Stimulated activated naive CD8-positive, alpha-beta T cell treated with anti-CD3 and anti-CD28 coated beads, Interleukin-15, Interleukin-2, amounts not matched to agents 100 U/mL and 50 U/mL, for 24 hours (primary cell): ENCODE data around the gene RESP18.
"Not testable (repeated sequence)": the region's sequence is repeated elsewhere in the genome, so short reads cannot be mapped to it uniquely, and the experiment has no call there.

Experiments used
- ATAC-seq: fragments of 150-1000 bp; cut with Tn5 transposase; one replicate; pipeline ENCODE4 v1.10.0; 2021
- DNase-seq: peaks from one replicate; pipeline ENCODE4 v3.0.0; 2021

RESP18 gene

DNA sequence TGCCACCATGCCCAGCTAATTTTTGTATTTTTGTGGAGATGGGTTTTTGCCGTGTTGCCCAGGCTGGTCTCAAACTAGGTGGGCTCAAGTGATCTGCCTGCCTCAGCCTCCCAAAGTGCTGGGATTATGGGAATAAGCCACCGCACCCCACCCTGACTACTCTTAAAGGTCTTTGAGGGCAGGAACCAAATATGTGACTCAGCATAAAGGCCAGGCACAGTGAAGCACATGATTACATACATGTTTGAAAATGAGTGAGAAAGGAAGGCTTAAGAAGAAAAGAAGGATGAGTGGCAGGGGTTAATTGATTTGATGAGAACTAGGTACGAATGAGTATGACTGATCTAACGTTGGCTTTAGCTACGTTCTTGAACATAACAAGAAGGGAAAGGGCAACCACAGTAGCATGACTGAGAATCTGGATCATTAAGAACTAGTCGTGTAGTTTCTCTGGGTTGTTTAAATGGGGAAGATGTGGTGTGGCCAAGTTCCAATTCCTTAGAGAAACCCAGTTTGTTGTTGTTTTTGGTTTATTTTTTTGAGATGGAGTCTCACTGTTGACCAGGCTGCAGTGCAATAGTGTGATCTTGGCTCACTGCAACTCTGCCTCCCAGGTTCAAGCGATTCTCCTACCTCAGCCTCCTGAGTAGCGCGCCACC is 6.8 kb downstream of the RESP18 start:
- no peak for DNase-seq
- ATAC-seq: no peak

DNA sequence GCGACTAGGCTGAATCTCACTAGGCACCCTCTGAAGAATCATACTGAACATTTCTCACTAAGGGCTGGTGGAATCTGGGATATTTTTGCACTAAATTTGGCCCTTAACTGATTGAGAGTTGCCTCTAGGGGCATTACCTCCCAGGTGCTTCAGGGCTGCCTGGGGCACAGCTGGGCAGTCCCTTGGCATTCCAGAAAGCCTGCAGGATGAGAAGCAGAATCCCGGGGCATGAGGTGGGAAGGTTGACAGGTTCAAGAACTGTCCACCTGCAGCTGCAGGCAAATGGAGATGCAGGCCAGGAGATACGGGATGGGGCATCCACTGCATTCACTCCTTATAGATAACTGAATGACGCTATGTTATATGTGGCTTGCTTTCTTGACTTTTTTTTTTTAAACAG is 7.4 kb downstream of the RESP18 start:
- ATAC-seq (no peak), DNase-seq (no peak)

DNA sequence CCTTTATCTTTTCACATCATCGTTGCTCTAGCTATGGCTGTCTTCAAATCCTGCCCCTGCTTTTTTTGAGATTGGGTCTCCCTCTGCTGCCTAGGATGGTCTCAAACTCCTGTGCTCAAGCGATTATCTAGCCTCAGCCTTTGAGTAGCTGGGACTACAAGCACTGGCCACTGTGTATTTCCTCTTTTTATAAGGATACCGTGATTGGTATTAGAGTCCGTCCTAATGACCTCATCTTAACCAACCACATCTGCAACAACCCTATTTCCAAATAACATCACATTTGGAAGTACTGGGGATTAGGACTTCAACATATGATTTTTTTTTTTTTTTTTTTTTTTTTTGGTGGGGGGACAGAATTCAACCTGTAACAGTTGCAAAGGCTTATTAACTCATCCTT is 9.1 kb downstream of the RESP18 start:
- DNase-seq (no peak), ATAC-seq (no peak)

DNA sequence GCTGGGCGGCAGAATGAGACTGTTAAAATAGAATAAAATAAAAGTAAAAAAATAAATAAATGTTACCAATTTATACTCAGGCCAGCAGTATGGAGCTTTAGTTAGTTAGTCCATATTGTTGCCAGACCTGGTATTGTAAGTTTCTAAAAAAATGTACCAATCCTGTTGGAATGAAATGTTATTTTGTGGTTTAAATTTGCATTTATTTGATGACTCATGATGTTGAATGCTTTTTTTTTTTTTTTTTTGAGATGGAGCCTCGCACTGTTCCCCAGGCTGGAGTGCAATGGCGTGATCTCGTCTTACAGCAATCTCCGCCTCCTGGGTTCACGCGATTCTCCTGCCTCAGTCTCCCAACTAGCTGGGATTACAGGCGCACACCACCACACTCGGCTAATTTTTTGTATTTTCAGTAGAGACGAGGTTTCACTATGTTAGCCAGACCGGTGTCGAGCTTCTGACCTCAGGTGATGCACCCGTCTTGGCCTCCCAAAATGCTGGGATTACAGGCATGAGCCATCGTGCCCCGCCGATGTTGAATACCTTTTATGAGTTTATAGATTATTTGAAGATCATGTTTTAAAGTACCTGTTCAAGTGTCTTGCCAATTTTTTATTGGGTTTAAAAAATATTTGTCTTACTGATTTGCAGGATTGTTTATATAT is 17.6 kb downstream of the RESP18 start:
- no peak for ATAC-seq
- DNase-seq: no peak

DNA sequence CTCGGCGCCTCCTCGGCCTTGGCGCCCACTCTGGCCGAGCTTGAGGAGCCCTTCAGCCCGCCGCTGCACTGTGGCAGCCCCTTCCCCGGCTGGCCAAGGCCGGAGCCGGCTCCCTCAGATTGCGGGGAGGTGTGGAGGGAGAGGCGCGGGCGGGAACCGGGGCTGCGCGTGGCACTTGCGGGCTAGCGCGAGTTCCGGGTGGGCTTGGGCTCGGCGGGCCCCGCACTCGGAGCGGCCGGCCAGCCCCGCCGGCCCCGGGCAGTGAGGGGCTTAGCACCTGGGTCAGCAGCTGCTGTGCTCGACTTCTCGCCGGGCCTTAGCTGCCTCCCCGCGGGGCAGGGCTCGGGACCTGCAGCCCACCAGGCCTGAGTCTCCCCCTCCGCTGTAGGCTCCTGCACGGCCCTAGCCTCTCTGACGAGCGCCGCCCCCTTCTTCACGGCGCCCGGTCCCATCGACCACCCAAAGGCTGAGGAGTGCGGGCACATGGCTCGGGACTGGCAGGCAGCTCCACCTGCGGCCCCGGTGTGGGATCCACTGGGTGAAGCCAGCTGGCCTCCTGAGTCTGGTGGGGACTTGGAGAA is 19.8 kb downstream of the RESP18 start:
- DNase-seq, ATAC-seq: not testable (repeated sequence)

DNA sequence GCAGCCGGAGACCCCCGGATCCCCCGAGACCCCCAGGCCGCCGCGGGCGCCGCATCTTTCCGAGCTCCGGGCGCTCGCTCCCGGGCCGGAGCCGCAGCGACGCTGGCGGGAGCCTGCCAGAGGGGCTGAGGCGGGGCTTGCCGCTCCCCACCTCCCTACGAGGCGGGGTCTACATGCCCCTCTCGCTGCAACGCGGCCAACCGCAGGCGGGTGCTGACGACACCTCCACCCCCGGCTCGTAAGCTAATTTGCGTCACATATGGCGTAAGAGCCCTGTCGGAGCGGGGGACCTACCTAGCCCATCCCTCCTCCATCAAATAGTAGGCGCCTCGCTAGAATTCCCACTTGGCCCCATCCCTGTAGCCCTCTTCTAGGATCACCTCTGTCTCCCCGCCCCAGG is 23.3 kb downstream of the RESP18 start, which contains the start of gene PTPRN:
PTPRN (minus strand) TSS at position 124 of the 400 bp plus-strand sequence; CDS start at position 55, 69 bp downstream.
- ATAC-seq: no peak
- no peak for DNase-seq

DNA sequence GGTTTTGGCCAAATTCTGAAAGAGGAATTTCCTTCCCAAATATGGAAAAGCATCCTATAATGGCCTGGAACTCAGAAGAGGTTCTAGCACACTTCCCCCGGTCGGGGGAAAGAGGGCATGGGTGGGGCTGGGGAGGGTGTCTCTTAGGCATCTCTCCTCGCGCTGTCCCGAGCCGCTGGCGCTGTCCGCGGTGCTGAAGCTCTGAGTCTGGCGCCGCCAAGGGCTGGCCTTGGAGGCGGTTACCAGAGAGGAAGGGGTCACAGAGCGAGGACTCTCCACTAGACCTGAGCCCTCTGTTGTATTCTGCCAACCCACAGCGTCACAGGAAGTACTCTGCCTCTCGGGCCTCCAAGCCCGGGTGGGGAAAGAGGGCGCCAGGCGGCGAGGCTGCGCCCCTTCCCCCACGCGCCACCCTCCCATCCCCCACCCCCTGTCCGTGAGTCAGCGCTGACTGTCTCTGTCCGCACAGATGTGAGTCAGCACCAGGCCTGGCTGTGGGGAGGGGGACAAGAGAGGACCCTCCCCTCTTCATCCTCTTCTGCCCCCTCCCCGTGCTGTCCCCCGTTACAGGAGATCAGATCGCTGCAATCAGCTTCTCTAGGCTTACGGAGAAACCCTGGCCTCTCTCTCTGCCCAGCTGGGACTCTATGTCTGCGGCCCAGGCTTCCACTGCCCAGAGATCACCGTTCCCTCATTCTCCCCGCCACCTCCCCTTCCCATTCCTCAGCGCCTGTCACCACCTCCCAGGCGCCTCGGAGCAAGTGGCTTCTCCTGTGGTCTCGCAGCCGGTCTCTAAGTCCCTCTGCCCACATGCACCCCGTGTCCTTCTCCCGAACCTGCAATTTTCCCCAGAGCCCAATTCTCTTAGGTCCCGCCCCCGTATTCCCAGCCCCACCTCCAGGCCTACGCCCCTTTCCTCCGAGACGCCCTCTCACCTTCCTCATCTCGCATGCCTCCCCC is 24.1 kb downstream of the RESP18 start:
- peak; percentile 77 for ATAC-seq
- DNase-seq: peak; percentile 82

DNA sequence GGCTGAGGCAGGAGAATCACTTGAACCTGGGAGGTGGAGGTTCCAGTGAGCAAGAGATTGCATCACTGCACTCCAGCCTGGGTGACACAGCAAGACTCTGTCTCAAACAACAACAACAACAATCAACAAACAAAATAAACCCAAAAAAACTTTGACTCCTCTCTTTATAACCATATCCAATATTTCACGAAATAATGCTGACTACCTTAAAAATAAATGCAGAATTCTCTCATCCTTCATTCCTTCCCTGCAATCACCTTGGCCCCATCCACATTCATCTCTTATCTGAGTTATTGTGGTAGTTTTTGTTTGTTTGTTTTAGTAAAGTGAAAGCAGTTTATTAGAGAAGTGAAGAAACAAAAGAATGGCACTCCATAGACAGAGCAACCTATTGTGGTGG is 26.5 kb downstream of the RESP18 start:
- ATAC-seq (no peak), DNase-seq (no peak)

DNA sequence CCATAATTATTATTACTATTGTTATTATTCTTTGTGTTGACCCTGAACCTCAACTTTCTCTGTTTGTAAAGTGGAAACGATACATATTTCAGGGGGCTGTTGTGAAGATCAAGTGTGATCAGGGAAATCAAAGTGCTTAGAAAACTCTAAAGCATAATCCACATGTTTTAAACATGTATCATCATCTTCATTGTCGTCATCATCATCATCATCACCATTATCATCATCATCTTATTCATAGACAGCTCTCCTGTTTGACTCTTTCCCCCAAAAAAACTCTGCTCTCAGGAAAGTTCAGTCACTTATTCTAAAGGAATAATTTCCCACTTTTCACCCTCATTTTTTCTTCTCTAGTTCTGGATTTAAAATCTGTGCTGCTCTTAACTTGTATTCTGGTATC is 28.3 kb downstream of the RESP18 start:
- no peak for DNase-seq
- no peak for ATAC-seq

DNA sequence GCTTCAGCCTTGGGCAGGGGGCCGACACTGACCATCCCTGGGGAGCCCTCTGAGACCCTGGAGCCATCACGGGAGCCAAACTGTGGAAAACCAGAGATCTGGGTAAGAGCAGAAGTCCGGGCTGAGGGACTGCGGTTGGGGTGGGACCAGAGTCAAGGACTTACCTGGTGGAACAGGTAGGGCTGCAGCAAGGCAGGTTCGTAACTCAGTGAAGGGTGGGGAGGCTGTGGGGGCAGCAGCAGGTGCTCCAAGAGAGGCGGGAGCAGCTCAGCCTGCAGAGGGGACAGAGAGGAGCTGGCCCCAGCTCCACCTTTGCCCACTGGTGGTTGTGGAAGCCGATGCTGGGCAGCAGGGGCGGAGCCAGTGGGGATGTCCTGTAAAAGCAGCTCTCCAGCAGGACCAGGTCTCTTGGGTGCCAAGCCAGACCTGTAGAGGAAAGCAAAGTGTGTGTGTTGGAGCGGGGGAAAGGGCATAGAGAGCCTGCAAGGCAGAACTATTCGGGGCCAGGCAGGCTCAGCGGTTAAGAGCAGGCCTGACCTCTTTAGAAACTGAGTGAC is 30.1 kb downstream of the RESP18 start:
- ATAC-seq: no peak
- DNase-seq: no peak

DNA sequence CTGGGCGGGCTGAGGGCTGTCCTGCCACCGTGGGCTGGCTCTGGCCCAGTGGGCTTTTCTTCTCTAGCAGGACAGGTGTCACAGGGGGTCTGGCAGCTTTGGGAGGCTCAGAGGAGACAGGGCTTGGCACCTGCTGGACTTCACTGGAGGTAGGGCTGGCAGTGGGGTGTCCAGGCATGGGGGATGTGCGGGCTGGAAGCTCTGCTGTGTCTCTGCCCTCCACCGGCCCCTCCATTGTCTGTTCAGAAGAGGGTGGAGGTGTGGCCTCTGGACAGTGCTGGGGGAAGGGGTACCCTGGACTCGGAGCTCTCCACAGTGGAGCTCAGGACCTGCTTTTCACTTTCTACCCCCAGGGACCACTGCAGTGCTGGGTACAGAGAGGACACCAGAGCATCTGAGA is 32.5 kb downstream of the RESP18 start:
- DNase-seq: no peak
- ATAC-seq: no peak

DNA sequence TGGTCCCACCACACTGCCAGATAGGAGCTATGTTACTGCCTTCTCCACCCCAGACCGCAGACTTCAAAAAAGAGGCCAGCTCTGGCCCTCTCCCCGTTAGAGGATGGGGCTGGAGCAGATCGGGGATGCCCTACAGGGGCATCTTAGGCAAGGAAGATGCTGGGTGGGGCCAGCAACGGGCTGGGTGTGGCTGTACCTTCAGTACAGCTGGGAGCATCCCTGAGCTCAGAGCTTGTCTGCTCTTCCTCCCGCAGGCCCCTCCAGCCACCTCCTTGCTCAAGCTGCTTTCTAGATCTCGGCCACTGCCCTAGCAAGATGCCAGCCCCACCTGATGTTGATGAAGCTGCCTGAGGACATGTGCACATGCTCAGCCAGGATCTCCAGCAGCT is 33.2 kb downstream of the RESP18 start:
- DNase-seq (no peak), ATAC-seq (no peak)

DNA sequence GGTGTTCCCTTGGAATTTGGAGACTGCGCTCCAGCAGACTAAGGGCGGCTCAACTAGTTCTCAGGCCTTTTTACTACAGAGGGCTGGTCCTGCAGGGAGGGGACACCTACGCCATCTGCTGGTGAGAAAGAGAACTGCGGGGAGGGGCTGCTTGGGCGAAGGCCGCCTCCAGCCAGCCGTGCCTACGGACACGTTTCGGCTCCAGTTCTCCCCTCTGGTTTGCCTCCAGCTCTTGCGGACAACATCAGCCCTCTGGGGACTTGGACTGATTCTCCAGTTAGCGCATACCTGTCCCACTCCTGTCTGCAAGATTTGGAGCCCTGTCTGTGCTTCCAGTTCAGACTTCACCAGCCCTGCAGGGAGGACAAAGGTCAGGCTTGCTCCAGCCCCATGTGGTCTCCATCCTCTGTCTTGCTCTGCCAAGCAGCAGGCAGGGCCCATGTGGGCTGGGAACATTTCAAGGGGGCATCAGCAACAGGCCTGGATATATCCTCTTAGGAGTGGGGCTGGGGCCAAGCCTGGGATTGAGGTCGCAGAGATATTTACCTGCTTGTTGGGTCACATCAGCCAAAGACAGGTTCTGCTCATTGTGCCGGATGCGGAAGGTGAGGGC is 33.7 kb downstream of the RESP18 start:
- ATAC-seq (peak; percentile 63), DNase-seq (peak; percentile 96)

DNA sequence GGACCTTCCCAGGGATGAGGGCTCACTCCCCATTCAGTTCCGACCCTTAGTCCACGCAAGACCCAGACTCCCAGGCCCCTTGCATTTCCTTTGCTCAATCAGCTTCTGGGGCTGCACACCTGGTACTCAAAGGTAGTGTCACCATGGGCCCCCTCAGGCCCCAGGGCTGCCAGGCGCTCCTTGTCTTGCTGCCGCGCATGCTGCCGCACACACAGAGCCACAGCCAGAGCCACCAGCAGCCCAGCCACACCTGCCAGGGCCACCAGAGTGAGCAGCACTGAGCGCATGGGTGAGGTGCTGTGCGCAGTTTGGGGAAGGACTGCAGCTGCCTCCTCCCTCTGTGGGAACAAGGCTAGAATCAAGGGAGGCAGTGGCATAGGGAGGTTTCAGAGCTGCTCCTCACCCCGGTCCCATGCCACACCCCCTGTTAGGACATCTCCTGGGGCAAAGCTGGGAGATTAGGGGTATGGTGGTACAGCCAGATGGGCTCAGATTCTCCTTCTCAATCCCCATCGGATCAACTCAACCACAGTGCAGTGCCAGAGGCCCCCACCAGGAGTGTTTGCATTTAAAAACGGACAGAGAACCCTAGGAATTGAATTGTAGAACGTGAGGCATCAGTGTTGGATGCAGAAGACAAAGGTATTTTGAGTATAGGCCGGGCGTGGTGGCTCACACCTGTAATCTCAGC is 34.6 kb downstream of the RESP18 start:
- no peak for ATAC-seq
- DNase-seq: no peak

DNA sequence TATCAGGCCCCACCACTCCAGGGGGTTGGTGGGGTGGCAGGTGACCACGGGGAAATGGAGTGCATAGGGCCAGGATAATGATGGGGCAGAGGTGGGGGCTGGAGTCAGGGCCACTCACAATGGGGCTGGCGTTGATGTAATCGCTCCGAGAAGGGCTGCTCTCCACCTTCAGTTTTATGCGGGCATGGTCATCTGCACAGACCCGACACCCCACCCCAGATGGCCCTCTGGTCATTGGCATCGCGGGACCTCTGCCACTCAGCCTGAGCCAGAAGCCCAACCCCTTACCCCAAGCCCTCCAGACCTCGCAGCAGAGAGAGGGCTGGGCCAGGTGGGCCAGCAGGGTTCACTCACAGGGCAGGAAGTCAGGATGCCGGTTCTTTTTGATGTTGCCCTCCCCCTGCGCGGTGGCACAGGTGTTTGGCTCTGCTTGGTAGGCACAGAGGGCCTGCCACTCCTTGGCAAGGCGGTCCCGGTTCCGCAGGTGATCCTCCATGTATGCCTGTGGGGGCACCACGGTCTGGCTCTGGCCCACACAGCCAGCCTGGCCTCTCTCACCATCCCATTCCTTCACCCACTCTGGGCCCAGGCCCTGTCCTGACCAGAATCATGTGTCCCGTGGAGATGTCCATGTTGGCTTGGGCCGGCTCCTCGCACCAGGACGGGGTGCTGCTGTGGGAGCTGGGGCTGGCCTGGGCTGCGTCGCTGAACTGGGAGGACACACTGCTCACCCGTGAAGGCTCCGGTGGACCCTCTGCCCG is 35.7 kb downstream of the RESP18 start:
- no peak for DNase-seq
- ATAC-seq: no peak

DNA sequence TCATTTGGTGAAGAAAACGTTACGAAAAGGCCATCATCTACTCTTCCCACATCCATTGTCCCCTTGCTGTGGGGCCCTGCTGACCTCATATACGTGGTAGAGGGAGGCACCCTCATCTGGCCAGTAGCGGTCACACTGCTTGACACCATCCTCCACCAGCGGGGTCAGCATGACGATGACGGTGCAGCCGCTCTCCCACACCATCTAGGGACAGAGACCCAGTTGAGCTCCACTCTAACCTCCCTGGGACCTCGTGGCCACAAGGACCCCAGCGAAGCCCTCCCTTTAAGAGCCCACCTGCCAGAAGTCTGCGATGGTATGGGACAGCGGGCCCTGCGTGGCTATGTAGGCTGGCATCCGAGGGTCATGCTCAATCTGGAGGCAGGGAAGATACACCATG is 36.4 kb downstream of the RESP18 start:
- ATAC-seq (no peak), DNase-seq (no peak)

DNA sequence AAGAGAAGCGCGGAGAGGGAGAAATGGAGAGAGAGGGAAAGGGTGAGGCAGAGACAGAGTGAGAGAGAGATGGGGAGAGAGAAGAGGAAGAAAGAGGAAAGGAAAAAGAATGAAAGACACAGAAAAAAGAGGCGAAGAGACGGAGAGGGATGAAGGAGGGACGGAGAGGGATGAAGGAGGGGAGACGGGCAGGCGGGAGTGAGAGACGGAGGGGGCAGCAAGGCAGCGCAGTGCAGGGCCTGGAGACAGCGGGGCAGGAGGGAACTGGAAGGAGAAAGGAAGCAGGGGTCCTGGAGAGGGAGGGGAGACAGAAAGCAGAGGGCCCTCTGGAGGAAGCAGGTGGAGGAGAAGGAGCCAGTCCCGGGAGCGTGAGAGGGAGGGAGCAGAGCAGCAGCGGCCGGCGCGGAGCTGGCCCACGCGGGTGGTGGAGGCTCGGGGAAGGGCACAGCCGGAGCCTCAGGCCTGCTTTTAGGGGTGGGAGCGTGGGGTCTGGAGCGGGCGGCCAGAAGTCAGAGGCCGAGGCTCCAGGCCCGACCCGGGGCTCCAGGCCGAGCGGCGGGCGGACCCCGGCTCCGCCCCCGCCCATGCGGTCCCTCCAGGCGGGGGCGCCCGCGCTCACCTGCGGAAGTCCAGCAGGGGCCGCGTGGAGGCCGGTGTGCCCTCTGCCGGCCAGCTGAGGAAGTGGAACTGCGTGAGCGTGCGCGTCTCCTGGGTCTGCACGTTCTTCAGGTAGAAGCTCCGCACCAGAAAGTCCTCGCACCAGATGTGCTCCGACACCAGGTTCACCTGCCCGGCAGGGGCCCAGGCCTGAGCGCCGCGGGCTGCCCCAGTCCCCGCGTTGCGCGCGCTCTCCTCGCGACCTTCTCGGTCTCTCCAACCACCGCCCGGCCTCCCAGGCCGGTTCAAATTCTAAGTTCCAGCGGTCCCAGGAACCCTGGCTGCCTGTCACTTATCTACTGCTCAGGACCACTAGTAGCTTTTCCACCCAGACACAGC is 37.9 kb downstream of the RESP18 start:
- DNase-seq: peak; percentile 92
- ATAC-seq: peak; percentile 84

DNA sequence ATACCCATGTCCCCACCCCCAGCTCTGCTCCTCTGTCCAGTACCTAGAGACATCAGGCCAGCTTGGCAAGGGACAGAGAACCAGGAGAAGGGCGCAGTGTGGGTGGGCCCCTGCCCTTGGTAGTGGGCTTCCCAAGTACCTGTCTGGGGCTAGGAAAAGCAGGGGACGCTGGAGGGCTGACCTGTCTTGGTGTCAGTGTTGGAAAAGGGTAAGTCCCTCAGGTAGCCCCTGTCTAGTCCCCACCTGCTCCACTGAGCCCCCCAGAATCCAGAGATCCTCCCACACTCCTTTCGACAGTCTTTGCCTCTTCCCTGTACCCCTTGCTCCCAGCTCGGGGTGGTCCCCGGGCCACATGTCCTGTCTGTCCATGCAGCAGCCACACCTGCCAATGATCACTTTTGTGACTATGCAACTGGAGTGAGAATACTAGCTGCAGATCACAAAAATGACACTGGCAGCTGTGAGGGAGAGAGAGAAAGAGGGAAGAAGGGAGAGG is 38.8 kb downstream of the RESP18 start:
- no peak for ATAC-seq
- no peak for DNase-seq

DNA sequence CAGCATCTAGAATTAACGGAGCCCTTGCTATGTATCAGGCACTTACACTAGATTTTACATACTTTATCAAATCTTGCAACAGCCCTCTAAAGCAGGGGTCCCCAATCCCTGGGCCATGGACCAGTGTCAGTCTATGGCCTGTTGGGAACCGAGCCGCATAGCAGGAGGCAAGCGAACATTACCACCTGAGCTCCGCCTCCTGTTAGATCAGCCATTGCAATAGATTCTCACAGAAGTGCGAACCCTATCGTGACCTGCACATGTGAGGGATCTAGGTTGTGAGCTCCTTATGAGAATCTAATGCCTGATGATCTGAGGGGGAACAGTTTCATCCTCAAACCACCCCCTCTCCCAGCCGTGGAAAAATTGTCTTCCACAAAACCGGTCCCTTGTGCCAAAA is 39.9 kb downstream of the RESP18 start:
- DNase-seq (peak; percentile 1), ATAC-seq (no peak)
